Activated CD4-positive, alpha-beta T cell treated with anti-CD3 and anti-CD28 coated beads for 36 hours (primary cell): Measurements from ENCODE around the gene KDM5A. TPM values are rescaled to one million over a fixed set of nuclear protein-coding genes. Genes with fewer than 3 reads are reported as not detected.
"Not testable (repeated sequence)": the region's sequence is repeated elsewhere in the genome, so short reads cannot be mapped to it uniquely, and the experiment has no call there.

Experiments
- ATAC-seq: fragments of 200-7000 bp; cut with Tn5 transposase; one replicate; pipeline ENCODE4 v1.10.0; 2021; ENCODE audit warnings: mild to moderate bottlenecking, moderate library complexity
- CTCF ChIA-PET: fragments of 350-600 bp; sonication (Branson Sonifier 250); formaldehyde crosslinking; loops from one replicate; lab custom pipeline; 2021; ENCODE audit warnings: antibody characterized with exemption; lab: Charles Lee
- POLR2A ChIA-PET: fragments of 350-600 bp; sonication (Branson Sonifier 250); formaldehyde crosslinking; loops from one replicate; lab custom pipeline; 2021; ENCODE audit warnings: antibody characterized with exemption, inconsistent platforms; lab: Charles Lee
- DNase-seq: peaks from one replicate; pipeline ENCODE4 v3.0.0-alpha.2; 2020
- H3K27ac Mint-ChIP-seq: one replicate; pipeline ENCODE4 v1.8.0; 2021; ENCODE audit warnings: mixed read lengths
- H3K27me3 Mint-ChIP-seq: one replicate; pipeline ENCODE4 v1.8.0; 2021; ENCODE audit warnings: mixed read lengths
- H3K36me3 Mint-ChIP-seq: one replicate; pipeline ENCODE4 v1.8.0; 2021; ENCODE audit warnings: low read depth, mixed read lengths
- H3K4me1 Mint-ChIP-seq: one replicate; pipeline ENCODE4 v1.8.0; 2021; ENCODE audit warnings: mixed read lengths
- H3K4me3 Mint-ChIP-seq: one replicate; pipeline ENCODE4 v1.8.0; 2021; ENCODE audit warnings: mild to moderate bottlenecking, moderate library complexity, mixed read lengths
- H3K9me3 Mint-ChIP-seq: one replicate; pipeline ENCODE4 v1.8.0; 2021; ENCODE audit warnings: low read depth, mixed read lengths
- intact Hi-C, 2 experiments: fragments of 100-400 bp; cut with DNase I in 1 of 2; cut with micrococcal nuclease in 1 of 2; formaldehyde crosslinking; loops; one replicate each; pipeline versions ENCODE4 v1.14.2 to v1.15.1; 2022 to 2024; cut with DNase I, micrococcal nuclease
- total RNA-seq, 2 experiments: library from RNA; stranded (reverse); gene quantifications; one replicate each; pipeline ENCODE4 v1.2.3, GENCODE V29; 2021

Gene KDM5A
- total RNA-seq, 2 experiments from 2014 or later, result 40.3 to 58.7 TPM

DNA sequence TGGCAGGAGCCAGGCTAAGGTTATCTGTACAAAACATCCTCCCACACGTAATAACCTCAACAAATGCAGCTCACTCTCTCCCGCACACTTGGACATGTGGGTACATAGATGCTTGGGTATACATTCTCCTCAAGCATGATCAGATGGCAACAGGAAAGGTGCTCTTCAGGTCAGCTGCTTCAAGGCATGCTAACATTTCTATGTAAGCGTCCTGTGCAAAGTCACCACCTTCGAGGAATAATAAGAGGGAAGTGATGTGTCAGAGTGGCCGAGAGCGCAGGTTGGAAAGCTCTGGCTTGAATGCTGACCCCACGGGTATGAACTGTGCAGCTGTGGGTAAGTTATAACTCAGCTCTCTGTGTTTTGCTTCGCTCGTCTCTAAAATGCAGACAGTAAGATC is 151.0 kb downstream of the KDM5A start:
- H3K9me3 Mint-ChIP-seq, result peaks cover 15% of the 10 kb centered on the region
- H3K27me3 Mint-ChIP-seq, result peaks cover 8% of the 10 kb centered on the region
- H3K4me3 Mint-ChIP-seq, result no peak overlapping the region
- intact Hi-C loops, result no loop called here
- peaks cover 2% of the 10 kb centered on the region for H3K36me3 Mint-ChIP-seq
- no peak overlapping the region for H3K27ac Mint-ChIP-seq
- CTCF ChIA-PET, result no interaction called here
- H3K4me1 Mint-ChIP-seq, result no peaks in the 10 kb centered on the region
- DNase-seq, result no peak
- POLR2A ChIA-PET, result no interaction called here
- no peak for ATAC-seq

DNA sequence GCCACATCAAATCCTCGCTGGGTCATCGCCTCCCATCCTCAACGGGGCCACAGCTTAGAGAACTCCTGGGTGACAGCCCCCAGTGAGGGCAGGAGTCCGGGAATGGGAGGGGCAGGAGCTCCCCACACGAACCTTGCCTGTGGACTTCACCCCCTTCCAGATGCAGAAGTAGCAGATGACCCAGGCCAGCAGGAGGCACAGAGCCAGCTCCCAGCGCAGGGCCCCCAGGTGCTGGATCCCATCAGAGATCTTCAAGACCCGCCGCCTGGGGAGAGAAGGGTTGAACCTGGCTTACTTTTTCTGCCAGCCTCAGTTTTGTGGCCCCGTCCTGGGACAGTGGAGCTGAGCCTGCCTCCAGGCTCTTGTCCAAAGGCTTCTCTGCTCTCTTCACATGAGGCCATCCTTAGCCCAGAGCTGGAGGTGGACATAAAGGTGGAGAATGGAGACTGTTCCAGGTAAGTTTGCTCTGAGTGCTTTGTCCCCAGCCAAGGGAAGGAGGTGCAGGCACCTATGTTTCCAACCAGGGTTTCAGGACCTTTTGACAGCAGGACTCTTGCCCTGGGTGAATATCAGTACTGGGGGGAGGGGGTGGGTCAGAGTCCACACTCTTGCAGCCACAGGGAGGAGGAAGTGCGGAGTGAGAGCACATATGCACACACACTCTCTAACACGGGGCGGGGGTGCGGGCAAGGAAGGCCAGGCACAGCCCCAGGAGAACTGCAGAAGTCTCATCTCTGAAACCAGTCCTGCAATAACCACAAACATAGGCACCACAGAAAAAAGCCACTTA is 151.9 kb downstream of the KDM5A start:
- Mint-ChIP-seq H3K4me1 (no peaks in the 10 kb centered on the region), H3K9me3 (peaks cover 15% of the 10 kb centered on the region), H3K27ac (no peak overlapping the region), H3K27me3 (peaks cover 5% of the 10 kb centered on the region), H3K36me3 (peaks cover 2% of the 10 kb centered on the region), H3K4me3 (no peak overlapping the region)
- DNase-seq, result no peak
- intact Hi-C loops, result no loop called here
- ATAC-seq, result no peak
- CTCF ChIA-PET, result interaction anchor here (1.2 kb wide), 1 partner anchor 33 kb away, joined by 4 read pairs; no protein-coding TSS in a partner anchor
- POLR2A ChIA-PET, result no interaction called here

DNA sequence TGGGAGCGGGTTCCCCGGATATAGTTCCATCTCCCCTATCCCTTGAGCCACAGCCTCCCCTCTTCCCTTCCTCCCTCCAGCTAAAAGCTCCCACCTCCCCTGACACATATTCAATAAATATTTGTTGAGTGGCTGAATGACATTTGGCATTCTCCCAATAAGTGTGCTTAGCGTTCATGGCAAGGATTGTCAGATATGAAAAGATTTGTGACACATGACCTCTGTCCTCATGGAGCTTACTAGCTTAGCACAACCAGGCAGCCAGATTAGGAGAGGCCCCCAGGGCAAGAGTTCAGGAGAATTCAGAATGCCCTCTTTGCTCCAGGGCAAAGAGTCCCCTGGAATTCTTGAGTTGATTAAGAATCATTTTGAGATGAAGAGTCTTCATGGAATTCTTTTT is 152.7 kb downstream of the KDM5A start:
- ATAC-seq, result no peak
- peaks cover 15% of the 10 kb centered on the region for H3K9me3 Mint-ChIP-seq
- ChIA-PET POLR2A (no interaction called here), CTCF (interaction anchor here (1.2 kb wide), 1 partner anchor 33 kb away, joined by 4 read pairs; no protein-coding TSS in a partner anchor)
- intact Hi-C loops, result no loop called here
- H3K36me3 Mint-ChIP-seq, result peaks cover 2% of the 10 kb centered on the region
- H3K4me1 Mint-ChIP-seq, result no peaks in the 10 kb centered on the region
- no peak overlapping the region for H3K4me3 Mint-ChIP-seq
- DNase-seq, result no peak
- H3K27me3 Mint-ChIP-seq, result peaks cover 3% of the 10 kb centered on the region
- no peak overlapping the region for H3K27ac Mint-ChIP-seq

DNA sequence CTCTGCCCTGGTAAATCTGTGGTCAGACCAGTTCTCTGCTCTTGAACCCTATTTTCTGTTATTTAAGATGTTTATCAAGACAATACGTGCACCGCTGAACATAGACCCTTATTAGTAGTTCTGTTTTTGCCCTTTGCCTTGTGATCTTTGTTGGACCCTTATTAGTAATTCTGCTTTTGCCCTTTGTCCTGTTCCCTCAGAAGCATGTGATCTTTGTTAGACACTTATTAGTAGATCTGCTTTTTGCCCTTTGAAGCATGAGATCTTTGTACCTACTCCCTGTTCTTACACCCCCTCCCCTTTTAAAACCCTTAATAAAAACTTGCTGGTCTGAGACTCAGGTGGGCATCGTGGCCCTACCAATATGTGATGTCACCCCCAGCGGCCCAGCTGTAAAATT is 153.2 kb downstream of the KDM5A start:
- H3K4me1 Mint-ChIP-seq, H3K27ac Mint-ChIP-seq, intact Hi-C loops, H3K4me3 Mint-ChIP-seq, ATAC-seq, DNase-seq, POLR2A ChIA-PET, H3K27me3 Mint-ChIP-seq, H3K36me3 Mint-ChIP-seq: not testable (repeated sequence)
- CTCF ChIA-PET, result interaction anchor here (1.2 kb wide), 1 partner anchor 34 kb away, joined by 4 read pairs; no protein-coding TSS in a partner anchor
- peaks cover 15% of the 10 kb centered on the region for H3K9me3 Mint-ChIP-seq

DNA sequence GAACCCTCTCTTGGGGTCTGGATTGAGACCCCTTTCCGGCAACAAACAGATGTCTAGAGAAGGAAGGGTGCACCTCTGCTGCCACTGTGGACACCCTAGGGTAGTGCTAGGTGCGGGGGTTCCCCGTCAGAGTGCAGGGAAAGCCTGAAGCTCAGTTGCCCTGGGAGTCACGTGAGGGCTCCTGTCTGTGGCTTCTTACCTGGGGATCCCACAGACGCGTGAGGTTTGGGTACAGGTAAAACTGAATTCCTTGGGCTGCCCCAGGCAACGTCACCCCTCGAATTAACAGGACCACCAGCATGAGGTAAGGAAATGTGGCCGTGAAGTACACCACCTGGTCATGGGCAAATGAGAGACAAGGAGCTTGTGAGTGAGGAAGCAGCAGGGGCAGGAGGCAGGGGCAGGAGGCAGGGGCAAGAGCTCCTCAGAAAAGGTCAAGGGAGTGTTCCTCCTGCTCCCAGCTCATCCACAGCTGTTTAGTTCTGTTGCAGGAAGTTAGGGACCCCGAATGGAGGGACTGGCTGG is 154.2 kb downstream of the KDM5A start:
- H3K4me3 Mint-ChIP-seq, result no peak overlapping the region
- DNase-seq (no peak), ATAC-seq (no peak)
- intact Hi-C loops, result no loop called here
- peaks cover 15% of the 10 kb centered on the region for H3K9me3 Mint-ChIP-seq
- no peak overlapping the region for H3K27ac Mint-ChIP-seq
- CTCF ChIA-PET, result no interaction called here
- POLR2A ChIA-PET, result no interaction called here
- H3K4me1 Mint-ChIP-seq, result no peaks in the 10 kb centered on the region
- H3K36me3 Mint-ChIP-seq, result peaks cover 2% of the 10 kb centered on the region
- H3K27me3 Mint-ChIP-seq, result peaks cover 3% of the 10 kb centered on the region

DNA sequence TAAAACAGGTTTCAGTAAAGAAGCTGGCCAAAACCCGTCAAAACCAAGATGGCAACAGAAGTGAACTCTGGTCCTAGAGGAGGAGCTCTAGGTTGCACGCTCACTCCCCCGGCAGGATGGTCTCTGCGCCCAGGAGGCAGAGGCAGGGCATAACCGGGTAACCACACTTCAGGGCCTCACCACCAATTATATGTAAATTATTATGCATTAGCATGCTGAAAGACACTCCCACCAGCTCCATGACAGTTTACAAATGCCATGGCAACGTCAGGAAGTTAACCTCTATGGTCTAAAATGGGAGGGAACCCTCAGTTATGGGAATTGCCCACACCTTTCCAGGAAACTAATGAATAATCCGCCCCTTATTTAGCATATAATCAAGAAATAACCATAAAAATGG is 155.1 kb downstream of the KDM5A start:
- no peaks in the 10 kb centered on the region for H3K27me3 Mint-ChIP-seq
- H3K27ac Mint-ChIP-seq, result no peak overlapping the region
- H3K9me3 Mint-ChIP-seq, result peaks cover 15% of the 10 kb centered on the region
- no peak for ATAC-seq
- no peaks in the 10 kb centered on the region for H3K4me1 Mint-ChIP-seq
- intact Hi-C loops, result no loop called here
- ChIA-PET POLR2A (no interaction called here), CTCF (interaction anchor here (1.1 kb wide), 1 partner anchor 22 kb away, joined by 3 read pairs; no protein-coding TSS in a partner anchor)
- DNase-seq, result no peak
- H3K4me3 Mint-ChIP-seq, result no peak overlapping the region
- H3K36me3 Mint-ChIP-seq, result peaks cover 2% of the 10 kb centered on the region

DNA sequence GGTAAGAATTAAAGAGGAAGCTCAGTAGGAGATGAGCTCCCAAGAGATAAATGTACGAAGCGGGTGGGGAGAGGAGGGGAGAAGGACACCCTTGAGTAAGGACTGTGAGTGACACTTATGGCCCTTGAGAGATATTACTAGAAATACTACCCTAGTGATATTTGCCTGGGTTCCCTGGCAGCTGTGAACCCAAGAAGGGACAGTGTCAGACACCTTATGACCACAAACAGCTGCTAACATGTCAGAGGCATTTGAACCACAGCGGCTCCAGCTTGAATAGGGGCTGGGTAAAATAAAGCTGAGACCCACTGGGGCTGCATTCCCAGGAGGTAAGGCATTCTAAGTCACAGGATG is 155.5 kb downstream of the KDM5A start:
- no peak for ATAC-seq
- no peak overlapping the region for H3K27ac Mint-ChIP-seq
- no peak overlapping the region for H3K4me3 Mint-ChIP-seq
- H3K36me3 Mint-ChIP-seq, result peaks cover 2% of the 10 kb centered on the region
- CTCF ChIA-PET, result interaction anchor here (1.1 kb wide), 1 partner anchor 22 kb away, joined by 3 read pairs; no protein-coding TSS in a partner anchor
- no peaks in the 10 kb centered on the region for H3K4me1 Mint-ChIP-seq
- no peaks in the 10 kb centered on the region for H3K27me3 Mint-ChIP-seq
- intact Hi-C loops, result no loop called here
- POLR2A ChIA-PET, result no interaction called here
- H3K9me3 Mint-ChIP-seq, result peaks cover 15% of the 10 kb centered on the region
- DNase-seq, result no peak

DNA sequence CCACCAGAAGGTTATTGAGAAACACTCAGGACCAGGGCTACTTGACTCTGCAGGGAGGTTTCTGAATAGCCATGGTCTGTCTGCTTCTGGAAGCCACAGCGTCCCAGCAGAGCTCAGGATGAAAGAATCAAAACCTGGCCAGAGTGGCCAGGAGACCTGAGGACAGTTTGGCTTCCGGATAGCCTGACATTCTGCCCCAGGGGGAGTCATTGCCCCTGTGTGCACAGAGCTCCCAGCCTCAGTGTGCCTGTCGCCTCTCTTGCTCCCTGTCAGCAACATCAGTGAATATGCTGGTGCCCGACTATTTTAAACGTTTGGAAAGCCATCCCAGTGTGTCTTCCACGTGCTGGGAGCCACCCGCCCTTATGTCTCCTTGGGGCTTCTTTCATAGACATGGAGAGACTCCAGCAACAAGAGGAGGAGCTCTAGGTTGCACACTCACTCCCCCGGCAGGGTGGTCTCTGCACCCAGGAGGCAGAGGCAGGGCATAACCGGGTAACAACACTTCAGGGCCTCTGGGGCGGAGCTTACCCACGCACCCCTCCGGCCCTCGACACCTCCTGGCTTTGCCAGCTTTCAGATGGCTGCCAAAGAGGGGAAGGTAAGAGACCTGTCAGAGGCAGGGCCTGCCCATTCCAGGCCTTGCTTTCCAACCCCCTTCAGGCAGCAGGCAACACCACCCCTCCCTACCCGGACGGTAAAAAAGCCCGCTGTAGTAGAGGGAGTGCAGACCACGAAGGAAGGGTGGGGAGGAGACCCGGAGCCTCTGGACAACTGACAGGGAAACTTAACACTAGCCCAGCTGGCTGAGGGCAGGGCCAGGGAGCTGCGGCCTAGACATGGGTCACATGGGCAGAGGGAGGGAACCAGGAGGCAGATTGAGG is 156.1 kb downstream of the KDM5A start:
- Mint-ChIP-seq H3K4me1 (no peaks in the 10 kb centered on the region), H3K9me3 (peaks cover 15% of the 10 kb centered on the region), H3K27ac (no peak overlapping the region), H3K4me3 (no peak overlapping the region), H3K27me3 (no peaks in the 10 kb centered on the region), H3K36me3 (peaks cover 2% of the 10 kb centered on the region)
- ChIA-PET CTCF (interaction anchor here (1.1 kb wide), 1 partner anchor 21 kb away, joined by 3 read pairs; no protein-coding TSS in a partner anchor), POLR2A (no interaction called here)
- intact Hi-C loops, result no loop called here
- ATAC-seq (no peak), DNase-seq (no peak)

DNA sequence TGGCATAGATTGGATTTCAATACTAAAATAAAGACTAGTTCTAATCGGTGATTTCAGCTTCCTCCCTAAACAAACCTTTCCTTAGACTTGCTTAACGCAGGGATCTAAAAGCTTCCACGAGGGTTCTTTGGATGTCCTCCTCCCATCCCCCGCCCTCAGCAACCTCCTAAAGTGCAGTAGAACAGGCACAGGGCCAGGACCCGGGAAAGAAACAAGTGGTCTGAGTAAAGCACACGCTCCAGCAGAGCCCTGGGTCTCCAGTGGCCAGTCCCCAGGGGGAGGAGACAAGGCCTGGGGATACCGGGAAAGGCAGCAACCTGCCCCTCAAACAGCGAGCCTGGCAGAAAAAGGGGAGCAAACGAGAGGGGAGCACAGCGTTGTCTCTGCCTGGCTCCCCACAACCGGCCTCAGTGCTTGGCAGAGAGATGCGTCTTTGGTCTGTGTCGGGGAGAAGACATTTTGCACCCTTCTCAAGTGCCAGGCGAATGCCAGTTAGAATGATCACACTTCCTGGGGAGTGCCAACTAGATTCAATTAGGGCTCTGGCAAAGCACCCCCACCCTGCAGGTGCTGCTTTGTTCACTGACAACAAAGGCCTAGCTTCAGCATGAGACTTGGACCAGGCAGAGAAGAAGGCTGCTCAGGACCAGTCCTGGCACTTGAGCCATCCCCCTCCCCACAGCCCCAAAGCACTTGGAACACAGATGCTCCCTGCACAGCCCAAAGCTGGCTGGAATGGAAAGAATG is 158.0 kb downstream of the KDM5A start:
- ChIA-PET POLR2A (no interaction called here), CTCF (no interaction called here)
- ATAC-seq (no peak), DNase-seq (no peak)
- Mint-ChIP-seq H3K9me3 (peaks cover 10% of the 10 kb centered on the region), H3K27ac (no peak overlapping the region), H3K36me3 (peaks cover 2% of the 10 kb centered on the region), H3K27me3 (peaks cover 2% of the 10 kb centered on the region), H3K4me1 (no peaks in the 10 kb centered on the region), H3K4me3 (no peak overlapping the region)
- intact Hi-C loops, result no loop called here
